ENCODE data around the gene LIFR. TPM values are rescaled to one million over a fixed set of nuclear protein-coding genes. Genes with fewer than 3 reads are reported as not detected.

LIFR gene
- total RNA-seq, 1 experiment from 2014 or later, result 47.9 TPM

DNA sequence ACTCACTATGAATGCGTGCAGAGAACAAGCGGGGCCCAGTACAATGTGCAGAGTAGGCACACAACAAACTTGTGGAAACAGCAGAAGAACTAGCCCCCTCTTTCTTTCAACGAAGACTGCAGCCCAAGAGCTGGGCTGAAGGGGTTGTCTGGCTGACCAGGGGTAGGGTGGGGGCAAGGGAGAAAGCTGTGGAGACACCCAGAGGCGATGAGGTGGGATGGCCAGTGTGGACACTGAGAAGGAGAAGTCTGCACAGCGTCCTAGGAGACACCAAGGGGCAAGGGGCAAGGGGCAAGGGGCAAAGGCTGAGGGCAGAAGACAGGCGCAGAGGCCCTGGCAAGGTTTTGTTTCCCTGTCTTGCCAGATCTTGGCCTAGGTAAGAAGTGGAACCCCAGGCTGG lies 62.3 kb downstream of the LIFR start:
- intact Hi-C loops (cut with micrococcal nuclease; ENCODE audit: unreplicated experiment), result no loop called here
- POLR2A ChIA-PET (ENCODE audit: low non-redundant PET), result no interaction called here
- H3K27ac ChIP-seq (ENCODE audit: low read depth, low read length, poor library complexity, severe bottlenecking), result no peak overlapping the region
- no peak for TF ChIP-seq EZH2 (IDR thresholded peaks at IDR 0.05; ENCODE audit: borderline replicate concordance, low read depth, low read length, poor library complexity, severe bottlenecking)
- TF ChIP-seq, protein P1, sequence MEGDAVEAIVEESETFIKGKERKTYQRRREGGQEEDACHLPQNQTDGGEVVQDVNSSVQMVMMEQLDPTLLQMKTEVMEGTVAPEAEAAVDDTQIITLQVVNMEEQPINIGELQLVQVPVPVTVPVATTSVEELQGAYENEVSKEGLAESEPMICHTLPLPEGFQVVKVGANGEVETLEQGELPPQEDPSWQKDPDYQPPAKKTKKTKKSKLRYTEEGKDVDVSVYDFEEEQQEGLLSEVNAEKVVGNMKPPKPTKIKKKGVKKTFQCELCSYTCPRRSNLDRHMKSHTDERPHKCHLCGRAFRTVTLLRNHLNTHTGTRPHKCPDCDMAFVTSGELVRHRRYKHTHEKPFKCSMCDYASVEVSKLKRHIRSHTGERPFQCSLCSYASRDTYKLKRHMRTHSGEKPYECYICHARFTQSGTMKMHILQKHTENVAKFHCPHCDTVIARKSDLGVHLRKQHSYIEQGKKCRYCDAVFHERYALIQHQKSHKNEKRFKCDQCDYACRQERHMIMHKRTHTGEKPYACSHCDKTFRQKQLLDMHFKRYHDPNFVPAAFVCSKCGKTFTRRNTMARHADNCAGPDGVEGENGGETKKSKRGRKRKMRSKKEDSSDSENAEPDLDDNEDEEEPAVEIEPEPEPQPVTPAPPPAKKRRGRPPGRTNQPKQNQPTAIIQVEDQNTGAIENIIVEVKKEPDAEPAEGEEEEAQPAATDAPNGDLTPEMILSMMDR (conservative IDR thresholded peaks at IDR 0.05; ENCODE audit: low read depth, low read length), result no peak
- BruUV-seq (replicated peaks), result no TSS peak
- no peaks in the 10 kb centered on the region for H3K9me3 ChIP-seq (ENCODE audit: low read depth, low read length, poor library complexity, severe bottlenecking)
- no peak for DNase-seq (ENCODE audit: low spot score)
- H3K36me3 ChIP-seq (ENCODE audit: insufficient read depth, low read length, poor library complexity, severe bottlenecking), result peaks cover 10% of the 10 kb centered on the region
- H3K4me3 ChIP-seq (ENCODE audit: low read depth, low read length, poor library complexity, severe bottlenecking), result no peak overlapping the region
- CTCF ChIA-PET, result no interaction called here
- no peaks in the 10 kb centered on the region for H3K27me3 ChIP-seq (replicated peaks; ENCODE audit: insufficient read depth, low read depth, low read length, poor library complexity)
- H3K4me1 ChIP-seq (ENCODE audit: insufficient read depth, low read length, poor library complexity, severe bottlenecking), result no peaks in the 10 kb centered on the region

DNA sequence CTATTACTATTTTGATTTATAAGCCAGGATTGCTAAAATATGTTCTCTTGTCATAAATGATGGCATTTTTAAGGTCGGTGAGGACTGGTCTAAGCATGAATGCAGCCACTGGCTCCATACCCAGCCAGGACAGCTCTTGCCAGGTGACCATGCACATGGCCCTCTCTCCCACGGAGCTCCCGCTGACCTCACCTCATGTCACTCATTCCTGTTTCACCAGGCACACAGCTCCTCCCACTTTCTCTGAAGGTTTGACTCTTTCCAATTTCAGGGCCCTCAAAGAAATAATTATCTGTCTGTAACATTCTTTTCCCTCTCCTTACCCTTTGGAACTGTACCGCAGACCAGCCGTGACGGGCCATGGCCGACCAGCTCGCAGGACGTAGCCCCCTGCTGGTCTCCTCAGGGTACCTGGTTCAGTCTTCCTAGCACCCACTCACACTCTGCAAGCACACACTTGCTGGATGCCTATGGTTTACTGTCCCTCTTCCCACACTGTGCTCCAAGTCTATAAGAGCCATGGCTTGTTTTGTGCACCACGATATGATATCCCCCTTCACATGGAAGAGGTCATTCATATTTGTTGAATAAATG lies 72.5 kb downstream of the LIFR start:
- H3K36me3 ChIP-seq (ENCODE audit: insufficient read depth, low read length, poor library complexity, severe bottlenecking), result peaks cover 24% of the 10 kb centered on the region
- intact Hi-C loops (cut with micrococcal nuclease; ENCODE audit: unreplicated experiment), result no loop called here
- DNase-seq (ENCODE audit: low spot score), result no peak
- no peaks in the 10 kb centered on the region for H3K27me3 ChIP-seq (replicated peaks; ENCODE audit: insufficient read depth, low read depth, low read length, poor library complexity)
- H3K4me1 ChIP-seq (ENCODE audit: insufficient read depth, low read length, poor library complexity, severe bottlenecking), result no peaks in the 10 kb centered on the region
- no peak overlapping the region for H3K4me3 ChIP-seq (ENCODE audit: low read depth, low read length, poor library complexity, severe bottlenecking)
- H3K9me3 ChIP-seq (ENCODE audit: low read depth, low read length, poor library complexity, severe bottlenecking), result no peaks in the 10 kb centered on the region
- no peak overlapping the region for H3K27ac ChIP-seq (ENCODE audit: low read depth, low read length, poor library complexity, severe bottlenecking)
- ChIA-PET CTCF (interaction anchor here (1.2 kb wide), 1 partner anchor 42 kb away, joined by 4 read pairs; no protein-coding TSS in a partner anchor), POLR2A (ENCODE audit: low non-redundant PET) (no interaction called here)
- no peak for TF ChIP-seq EZH2 (IDR thresholded peaks at IDR 0.05; ENCODE audit: borderline replicate concordance, low read depth, low read length, poor library complexity, severe bottlenecking)
- TF ChIP-seq, protein P1 (conservative IDR thresholded peaks at IDR 0.05; ENCODE audit: low read depth, low read length), result no peak
- no TSS peak for BruUV-seq (replicated peaks)

DNA sequence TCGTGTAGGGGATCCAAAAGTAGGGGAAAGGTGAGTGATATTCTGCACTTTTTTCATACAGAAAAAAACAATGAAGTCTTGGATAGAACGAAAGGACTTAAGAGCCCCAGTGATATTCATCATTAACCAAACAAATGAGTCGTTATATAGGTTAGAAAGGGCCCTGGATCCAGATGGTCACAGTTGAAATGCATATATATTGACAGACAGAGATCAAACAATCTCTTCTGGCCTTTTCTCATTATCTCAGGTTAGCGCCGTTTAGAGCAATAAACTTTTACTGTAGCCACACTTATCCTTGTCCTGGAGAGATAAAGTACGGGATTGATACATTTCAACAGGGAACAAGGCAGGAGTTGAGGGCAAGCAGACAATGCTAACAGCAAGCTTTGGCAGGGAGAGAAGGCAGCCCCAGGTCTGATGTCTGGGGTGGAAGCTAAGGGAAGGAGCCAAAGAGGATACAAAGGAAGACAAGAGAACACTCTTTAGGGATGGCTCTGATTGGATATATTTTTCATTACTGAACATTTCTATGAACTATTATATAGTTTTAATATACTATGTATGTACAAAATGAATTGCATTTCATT lies 77.0 kb downstream of the LIFR start:
- BruUV-seq (replicated peaks), result no TSS peak
- no peaks in the 10 kb centered on the region for H3K27me3 ChIP-seq (replicated peaks; ENCODE audit: insufficient read depth, low read depth, low read length, poor library complexity)
- DNase-seq (ENCODE audit: low spot score), result no peak
- H3K4me1 ChIP-seq (ENCODE audit: insufficient read depth, low read length, poor library complexity, severe bottlenecking), result no peaks in the 10 kb centered on the region
- no peak overlapping the region for H3K4me3 ChIP-seq (ENCODE audit: low read depth, low read length, poor library complexity, severe bottlenecking)
- H3K9me3 ChIP-seq (ENCODE audit: low read depth, low read length, poor library complexity, severe bottlenecking), result no peaks in the 10 kb centered on the region
- CTCF ChIA-PET, result no interaction called here
- H3K36me3 ChIP-seq (ENCODE audit: insufficient read depth, low read length, poor library complexity, severe bottlenecking), result peaks cover 6% of the 10 kb centered on the region
- no peak overlapping the region for H3K27ac ChIP-seq (ENCODE audit: low read depth, low read length, poor library complexity, severe bottlenecking)
- POLR2A ChIA-PET (ENCODE audit: low non-redundant PET), result no interaction called here
- TF ChIP-seq, protein P1 (conservative IDR thresholded peaks at IDR 0.05; ENCODE audit: low read depth, low read length), result no peak
- TF ChIP-seq EZH2 (IDR thresholded peaks at IDR 0.05; ENCODE audit: borderline replicate concordance, low read depth, low read length, poor library complexity, severe bottlenecking), result no peak
- intact Hi-C loops (cut with micrococcal nuclease; ENCODE audit: unreplicated experiment), result no loop called here

Data from A673 (cell line).